Measurements from ENCODE around the gene FAM234B. TPM values are rescaled to one million over a fixed set of nuclear protein-coding genes. Genes with fewer than 3 reads are reported as not detected.
A peak's percentile ranks its signal among the peaks of the same experiment; 100 is the strongest.

The FAM234B gene
- total RNA-seq, 4 donors from 2014 or later, result 3.1 to 8.0 (median 3.9) TPM

GRCh38 chr12:13094367-13094766, 50.2 kb downstream of the FAM234B start:
- no peaks in the 10 kb centered on the region for H3K27me3 ChIP-seq
- 19 to 20% methylated on average over 3 of the region's 3 CpGs for WGBS, 2 donors
- no peak overlapping the region for H3K4me3 ChIP-seq
- H3K4me1 ChIP-seq, result peaks cover 7 to 43% (median 21%) of the 10 kb centered on the region in 3 donors
- no peaks in the 10 kb centered on the region for H3K36me3 ChIP-seq
- intact Hi-C loops (cut with DNase I), result loop anchor here (10.0 kb wide), 1 partner anchor 180 kb away; no protein-coding TSS in a partner anchor
- H3K9me3 ChIP-seq, result no peaks in the 10 kb centered on the region
- H3K27ac ChIP-seq, result no peak overlapping the region
- TF ChIP-seq CTCF (IDR thresholded peaks at IDR 0.05) (no peak), POLR2A (IDR thresholded peaks at IDR 0.05) (no peak)
- DNase-seq, result no peak

- no peak for DNase-seq
- H3K27me3 ChIP-seq, result no peaks in the 10 kb centered on the region
- TF ChIP-seq POLR2A (IDR thresholded peaks at IDR 0.05) (no peak), CTCF (IDR thresholded peaks at IDR 0.05) (no peak)
- H3K36me3 ChIP-seq, result no peaks in the 10 kb centered on the region
- H3K27ac ChIP-seq, result no peak overlapping the region
- 80 to 91% methylated on average over 6 to 8 of the region's 8 CpGs for WGBS, 2 donors
- H3K4me1 ChIP-seq, result peaks cover 10 to 54% (median 32%) of the 10 kb centered on the region in 3 donors
- H3K9me3 ChIP-seq, result no peaks in the 10 kb centered on the region
- intact Hi-C loops (cut with DNase I), result loop anchor here (5.0 to 10.0 kb wide), 2 partner anchors 117 to 181 kb away; no protein-coding TSS in a partner anchor
- H3K4me3 ChIP-seq, result no peak overlapping the region
Measured at GRCh38 chr12:13095266-13095995, 51.2 kb downstream of the FAM234B start.

GRCh38 chr12:13097491-13098011, 53.4 kb downstream of the FAM234B start:
- 34 to 41% methylated on average over 9 of the region's 9 CpGs for WGBS, 2 donors
- Histone ChIP-seq H3K36me3 (no peaks in the 10 kb centered on the region), H3K9me3 (no peaks in the 10 kb centered on the region), H3K27ac (peak overlapping the region; percentile 82 to 99 (median 96)), H3K4me3 (peak overlapping the region in 3 of 4 donors; percentile 25 to 51 (median 27)), H3K27me3 (no peaks in the 10 kb centered on the region), H3K4me1 (peaks cover 14 to 74% (median 48%) of the 10 kb centered on the region in 3 donors)
- no peak for DNase-seq
- intact Hi-C loops (cut with DNase I), result loop anchor here (5.0 to 10.0 kb wide), 2 partner anchors 115 to 183 kb away; no protein-coding TSS in a partner anchor
- TF ChIP-seq CTCF (IDR thresholded peaks at IDR 0.05) (no peak), POLR2A (IDR thresholded peaks at IDR 0.05) (no peak)

- H3K27ac ChIP-seq, result peak overlapping the region; percentile 94 to 99 (median 98)
- TF ChIP-seq CTCF (IDR thresholded peaks at IDR 0.05) (no peak), POLR2A (IDR thresholded peaks at IDR 0.05) (no peak)
- no peaks in the 10 kb centered on the region for H3K36me3 ChIP-seq
- H3K9me3 ChIP-seq, result no peaks in the 10 kb centered on the region
- no peaks in the 10 kb centered on the region for H3K27me3 ChIP-seq
- WGBS, 2 donors, result 22 to 33% methylated on average over 8 of the region's 8 CpGs
- peak overlapping the region in 1 of 4 donors; percentile 13 for H3K4me3 ChIP-seq
- peaks cover 14 to 78% (median 47%) of the 10 kb centered on the region in 3 donors for H3K4me1 ChIP-seq
- intact Hi-C loops (cut with DNase I), result loop anchor here (5.0 to 10.0 kb wide), 2 partner anchors 113 to 184 kb away; no protein-coding TSS in a partner anchor
- DNase-seq, result no peak
Measured at GRCh38 chr12:13099066-13099843, 55.1 kb downstream of the FAM234B start.
